Calu3 (cell line): Measurements from ENCODE around the gene ZDHHC5. TPM values are rescaled to one million over a fixed set of nuclear protein-coding genes. Genes with fewer than 3 reads are reported as not detected.

Experiments
- BruUV-seq: library from RNA; stranded (reverse); fragments of 400-500 nt; replicated peaks from 2 replicates; lab custom pipeline; 2021; lab: Mats Ljungman, UMichigan
- CTCF ChIA-PET: fragments of 300-600 bp; sonication (Branson Sonifier 250); formaldehyde crosslinking; loops from one replicate; lab custom pipeline; 2022; ENCODE audit warnings: antibody characterized with exemption; lab: Charles Lee
- DNase-seq: peaks from one replicate; pipeline ENCODE4 v3.0.0; 2022
- H3K27ac Mint-ChIP-seq: one replicate; pipeline ENCODE4 v1.8.0; 2022; ENCODE audit warnings: mixed read lengths; ENCODE audit not compliant: unreplicated experiment
- H3K27me3 Mint-ChIP-seq: one replicate; pipeline ENCODE4 v1.8.0; 2022; ENCODE audit warnings: mixed read lengths; ENCODE audit not compliant: unreplicated experiment
- H3K36me3 Mint-ChIP-seq: one replicate; pipeline ENCODE4 v1.8.0; 2022; ENCODE audit warnings: mild to moderate bottlenecking, moderate library complexity, mixed read lengths; ENCODE audit not compliant: insufficient read depth, unreplicated experiment
- H3K4me1 Mint-ChIP-seq: one replicate; pipeline ENCODE4 v1.8.0; 2022; ENCODE audit warnings: mild to moderate bottlenecking, low read depth, mixed read lengths; ENCODE audit not compliant: unreplicated experiment
- H3K4me3 Mint-ChIP-seq: one replicate; pipeline ENCODE4 v1.8.0; 2022; ENCODE audit warnings: mild to moderate bottlenecking, low read depth, moderate library complexity, mixed read lengths; ENCODE audit not compliant: unreplicated experiment
- H3K9me3 Mint-ChIP-seq: one replicate; pipeline ENCODE4 v1.8.0; 2022; ENCODE audit warnings: low read depth, mixed read lengths; ENCODE audit not compliant: unreplicated experiment
- CTCF ChIP-seq: fragments of 200-600 bp; IDR thresholded peaks from one replicate; pipeline ENCODE4 v1.8.0; 2022; ENCODE audit warnings: antibody characterized with exemption; ENCODE audit not compliant: unreplicated experiment
- intact Hi-C: fragments of 100-400 bp; cut with micrococcal nuclease; formaldehyde crosslinking; loops from one replicate; pipeline ENCODE4 v1.10.0; 2022; ENCODE audit not compliant: unreplicated experiment
- total RNA-seq: library from RNA; stranded (reverse); gene quantifications from 2 replicates; pipeline ENCODE4 v1.2.3, GENCODE V29; 2022

Gene ZDHHC5
- total RNA-seq, 1 experiment from 2014 or later = 85.9 TPM

DNA sequence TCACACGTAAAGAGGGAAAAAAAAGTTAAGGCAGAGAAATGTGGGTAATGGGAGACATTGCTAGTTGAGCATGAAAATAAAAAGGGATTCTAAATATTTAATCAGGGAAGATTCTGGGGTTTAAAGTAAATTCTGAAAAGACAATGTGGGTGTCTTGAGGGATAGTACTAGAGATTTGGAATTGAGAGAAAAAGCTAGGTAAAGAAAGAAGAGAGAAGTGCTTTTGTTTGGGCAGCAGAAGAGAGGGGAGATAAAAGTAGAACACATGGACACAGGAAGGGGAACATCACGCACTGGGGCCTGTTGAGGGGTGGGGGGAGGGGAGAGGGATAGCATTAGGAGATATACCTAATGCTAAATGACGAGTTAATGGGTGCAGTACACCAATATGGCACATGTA is 14.8 kb upstream of the ZDHHC5 start:
- Mint-ChIP-seq H3K4me3 (no peak overlapping the region), H3K36me3 (peaks cover 11% of the 10 kb centered on the region), H3K4me1 (peaks cover 18% of the 10 kb centered on the region), H3K9me3 (no peaks in the 10 kb centered on the region), H3K27ac (no peak overlapping the region), H3K27me3 (peaks cover 29% of the 10 kb centered on the region)
- no TSS peak for BruUV-seq
- intact Hi-C loops = no loop called here
- CTCF ChIA-PET = interaction anchor here (0.6 kb wide), 1 partner anchor 9 kb away, joined by 4 read pairs; no protein-coding TSS in a partner anchor
- no peak for TF ChIP-seq CTCF
- DNase-seq = no peak

DNA sequence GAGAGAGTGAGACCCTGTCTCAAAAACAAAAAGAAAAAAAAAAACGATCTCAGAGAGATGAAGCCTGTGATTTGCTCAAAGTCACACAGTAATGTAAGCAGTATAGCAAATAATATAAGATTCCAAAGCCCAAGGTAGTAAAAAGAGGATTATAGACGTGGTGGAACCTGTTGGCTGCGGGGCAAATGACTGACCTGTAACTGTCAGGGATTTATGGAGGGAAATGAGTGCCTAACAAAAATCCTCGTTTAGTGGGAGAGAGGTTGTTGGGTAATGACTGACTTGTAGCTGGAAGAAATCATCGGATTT is 11.1 kb upstream of the ZDHHC5 start:
- Mint-ChIP-seq H3K27ac (peak overlapping the region; percentile 80), H3K9me3 (no peaks in the 10 kb centered on the region), H3K36me3 (peaks cover 25% of the 10 kb centered on the region), H3K4me3 (peak overlapping the region; percentile 93), H3K27me3 (no peaks in the 10 kb centered on the region), H3K4me1 (peaks cover 8% of the 10 kb centered on the region)
- intact Hi-C loops = loop anchor here (1.0 kb wide), 1 partner anchor 9 kb away; no protein-coding TSS in a partner anchor
- DNase-seq = no peak
- CTCF ChIA-PET = interaction anchor here (1.2 kb wide), 1 partner anchor 16 kb away, joined by 3 read pairs; no protein-coding TSS in a partner anchor
- BruUV-seq = TSS peak; percentile 94
- TF ChIP-seq CTCF = no peak

DNA sequence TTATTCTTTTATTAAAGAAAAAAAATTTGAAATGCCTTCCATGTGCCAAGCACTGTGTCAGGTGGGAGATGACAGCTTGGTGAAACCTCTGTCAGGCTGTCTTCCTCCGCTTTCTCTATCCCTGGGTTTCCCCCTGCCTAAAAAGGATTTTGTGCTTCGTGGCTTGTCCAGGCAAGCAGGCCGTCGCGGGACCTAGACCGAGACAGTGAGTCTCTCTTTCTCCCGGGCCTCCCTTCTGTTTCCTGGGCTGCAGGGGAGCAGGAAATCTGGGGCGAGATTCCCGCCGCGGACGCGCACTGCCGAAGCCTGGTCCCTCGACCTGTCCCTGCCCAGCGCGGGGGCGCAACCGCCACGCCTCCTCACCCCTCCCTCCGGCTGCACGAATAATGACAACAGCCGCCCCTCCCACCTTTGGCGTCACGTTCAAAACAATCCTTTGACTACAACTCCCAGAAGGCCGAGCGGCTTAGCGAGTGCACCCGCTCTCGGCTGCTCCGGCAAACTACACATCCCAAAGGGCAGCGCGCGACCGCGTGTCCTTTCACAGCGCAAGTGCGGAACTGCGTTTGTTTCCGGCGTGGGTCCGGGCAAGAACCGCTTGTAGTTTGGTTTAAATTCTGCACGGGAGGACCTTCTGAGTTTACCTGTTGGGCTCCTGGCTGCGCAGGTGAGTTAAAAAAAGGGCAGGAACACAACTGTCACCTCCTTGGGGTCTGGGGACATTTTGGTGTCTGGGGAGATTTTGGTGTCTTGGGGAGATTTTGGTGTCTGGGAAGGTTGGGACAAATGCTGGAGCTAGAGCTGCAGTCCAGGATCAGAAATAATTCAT is 10.5 kb upstream of the ZDHHC5 start, which contains the start of gene CLP1:
Gene CLP1 (plus strand): TSS at position 569 of the 829 bp plus-strand sequence. CDS start 1,715 bp downstream, outside the sequence.
- Mint-ChIP-seq H3K4me3 (peak within 1 kb of the TSS; percentile 93), H3K36me3 (peaks cover 25% of the 10 kb centered on the region), H3K9me3 (no peaks in the 10 kb centered on the region), H3K27me3 (no peaks in the 10 kb centered on the region), H3K27ac (peak within 1 kb of the TSS; percentile 80), H3K4me1 (peaks cover 8% of the 10 kb centered on the region)
- TF ChIP-seq CTCF = no peak
- CTCF ChIA-PET = interaction anchor here (0.6 to 1.2 kb wide), 2 partner anchors 16 to 50 kb away, joined by 3 read pairs; no protein-coding TSS in a partner anchor
- intact Hi-C loops = loop anchor here (1.0 kb wide), 1 partner anchor 9 kb away; no protein-coding TSS in a partner anchor
- peak; percentile 99 for DNase-seq
- no TSS peak for BruUV-seq

GRCh38 chr11:57658023-57658361 is 9.9 kb upstream of the ZDHHC5 start:
- Mint-ChIP-seq H3K27ac (peak overlapping the region; percentile 80), H3K9me3 (no peaks in the 10 kb centered on the region), H3K36me3 (peaks cover 25% of the 10 kb centered on the region), H3K4me1 (peaks cover 8% of the 10 kb centered on the region), H3K4me3 (peak overlapping the region; percentile 93), H3K27me3 (no peaks in the 10 kb centered on the region)
- intact Hi-C loops = no loop called here
- TF ChIP-seq CTCF = no peak
- TSS peak; percentile 89 for BruUV-seq
- no peak for DNase-seq
- CTCF ChIA-PET = interaction anchor here (0.6 to 1.2 kb wide), 2 partner anchors 17 to 50 kb away, joined by 3 read pairs; no protein-coding TSS in a partner anchor
